ENCODE results near the gene GPAM. TPM values are rescaled to one million over a fixed set of nuclear protein-coding genes. Genes with fewer than 3 reads are reported as not detected.

The GPAM gene
- total RNA-seq, 1 donor from 2014 or later: 15.4 TPM

- Histone ChIP-seq H3K79me2 (ENCODE audit: insufficient read depth, low read length) (no peaks in the 10 kb centered on the region), H2AFZ (ENCODE audit: low read depth, low read length) (no peak overlapping the region), H3K4me1 (ENCODE audit: insufficient read depth, low read length) (peaks cover 4% of the 10 kb centered on the region), H3K27ac (ENCODE audit: low read depth, low read length) (no peak overlapping the region), H3K9me3 (ENCODE audit: insufficient read depth, low read depth, low read length) (no peaks in the 10 kb centered on the region), H3K4me3 (ENCODE audit: insufficient read depth, low read depth, low read length) (no peak overlapping the region), H3K36me3 (ENCODE audit: insufficient read depth, low read length) (no peaks in the 10 kb centered on the region), H3K27me3 (ENCODE audit: insufficient read depth, low read length) (no peaks in the 10 kb centered on the region), H3K9ac (ENCODE audit: low read length) (no peak overlapping the region), H4K20me1 (ENCODE audit: insufficient read depth, low read length) (no peaks in the 10 kb centered on the region), H3K4me2 (ENCODE audit: low read length) (no peak overlapping the region)
- no peak for DNase-seq (ENCODE audit: low read depth)
- Mint-ChIP-seq H3K4me1 (ENCODE audit: low read depth, unreplicated experiment) (no peaks in the 10 kb centered on the region), H3K4me3 (ENCODE audit: unreplicated experiment) (no peak overlapping the region), H3K27ac (ENCODE audit: unreplicated experiment) (no peak overlapping the region), H3K27me3 (ENCODE audit: low read depth, unreplicated experiment) (no peaks in the 10 kb centered on the region), H3K36me3 (ENCODE audit: low read depth, unreplicated experiment) (no peaks in the 10 kb centered on the region), H3K9me3 (ENCODE audit: unreplicated experiment) (no peaks in the 10 kb centered on the region)
- no peak for FAIRE-seq
- TF ChIP-seq EZH2 (IDR thresholded peaks at IDR 0.05; ENCODE audit: insufficient read depth, low read length) (no peak), CTCF (IDR thresholded peaks at IDR 0.05; ENCODE audit: insufficient read depth, low read depth, low read length) (no peak)
Measured at GRCh38 chr10:112217386-112218035, 33.9 kb upstream of the GPAM start.

GRCh38 chr10:112216966-112217365, 33.4 kb upstream of the GPAM start:
- H3K36me3 Mint-ChIP-seq (ENCODE audit: low read depth, unreplicated experiment): no peaks in the 10 kb centered on the region
- FAIRE-seq: no peak
- TF ChIP-seq EZH2 (IDR thresholded peaks at IDR 0.05; ENCODE audit: insufficient read depth, low read length) (no peak), CTCF (IDR thresholded peaks at IDR 0.05; ENCODE audit: insufficient read depth, low read depth, low read length) (no peak)
- no peak for DNase-seq (ENCODE audit: low read depth)
- no peaks in the 10 kb centered on the region for H3K27me3 ChIP-seq (ENCODE audit: insufficient read depth, low read length)
- H3K4me1 ChIP-seq (ENCODE audit: insufficient read depth, low read length): peaks cover 4% of the 10 kb centered on the region
- H3K9ac ChIP-seq (ENCODE audit: low read length): no peak overlapping the region
- H2AFZ ChIP-seq (ENCODE audit: low read depth, low read length): no peak overlapping the region
- no peak overlapping the region for H3K27ac ChIP-seq (ENCODE audit: low read depth, low read length)
- no peaks in the 10 kb centered on the region for H3K79me2 ChIP-seq (ENCODE audit: insufficient read depth, low read length)
- peaks cover under 1% of the 10 kb centered on the region for H3K27me3 Mint-ChIP-seq (ENCODE audit: low read depth, unreplicated experiment)
- H3K4me1 Mint-ChIP-seq (ENCODE audit: low read depth, unreplicated experiment): no peaks in the 10 kb centered on the region
- no peaks in the 10 kb centered on the region for H3K36me3 ChIP-seq (ENCODE audit: insufficient read depth, low read length)
- H3K4me3 Mint-ChIP-seq (ENCODE audit: unreplicated experiment): no peak overlapping the region
- H3K4me3 ChIP-seq (ENCODE audit: insufficient read depth, low read depth, low read length): no peak overlapping the region
- H3K27ac Mint-ChIP-seq (ENCODE audit: unreplicated experiment): no peak overlapping the region
- H3K9me3 Mint-ChIP-seq (ENCODE audit: unreplicated experiment): no peaks in the 10 kb centered on the region
- no peaks in the 10 kb centered on the region for H4K20me1 ChIP-seq (ENCODE audit: insufficient read depth, low read length)
- H3K9me3 ChIP-seq (ENCODE audit: insufficient read depth, low read depth, low read length): no peaks in the 10 kb centered on the region
- H3K4me2 ChIP-seq (ENCODE audit: low read length): no peak overlapping the region

GRCh38 chr10:112216151-112216550, 32.6 kb upstream of the GPAM start:
- no peaks in the 10 kb centered on the region for H3K4me1 Mint-ChIP-seq (ENCODE audit: low read depth, unreplicated experiment)
- peaks cover 4% of the 10 kb centered on the region for H3K4me1 ChIP-seq (ENCODE audit: insufficient read depth, low read length)
- no peak overlapping the region for H3K4me2 ChIP-seq (ENCODE audit: low read length)
- no peaks in the 10 kb centered on the region for H3K9me3 Mint-ChIP-seq (ENCODE audit: unreplicated experiment)
- no peaks in the 10 kb centered on the region for H3K27me3 ChIP-seq (ENCODE audit: insufficient read depth, low read length)
- H3K27ac Mint-ChIP-seq (ENCODE audit: unreplicated experiment): no peak overlapping the region
- H3K9me3 ChIP-seq (ENCODE audit: insufficient read depth, low read depth, low read length): no peaks in the 10 kb centered on the region
- no peaks in the 10 kb centered on the region for H3K36me3 ChIP-seq (ENCODE audit: insufficient read depth, low read length)
- H3K9ac ChIP-seq (ENCODE audit: low read length): no peak overlapping the region
- TF ChIP-seq CTCF (IDR thresholded peaks at IDR 0.05; ENCODE audit: insufficient read depth, low read depth, low read length) (no peak), EZH2 (IDR thresholded peaks at IDR 0.05; ENCODE audit: insufficient read depth, low read length) (no peak)
- peaks cover 7% of the 10 kb centered on the region for H3K27me3 Mint-ChIP-seq (ENCODE audit: low read depth, unreplicated experiment)
- H4K20me1 ChIP-seq (ENCODE audit: insufficient read depth, low read length): no peaks in the 10 kb centered on the region
- no peak overlapping the region for H3K4me3 Mint-ChIP-seq (ENCODE audit: unreplicated experiment)
- no peak overlapping the region for H3K4me3 ChIP-seq (ENCODE audit: insufficient read depth, low read depth, low read length)
- no peak for FAIRE-seq
- DNase-seq (ENCODE audit: low read depth): no peak
- H3K27ac ChIP-seq (ENCODE audit: low read depth, low read length): no peak overlapping the region
- no peak overlapping the region for H2AFZ ChIP-seq (ENCODE audit: low read depth, low read length)
- no peaks in the 10 kb centered on the region for H3K79me2 ChIP-seq (ENCODE audit: insufficient read depth, low read length)
- H3K36me3 Mint-ChIP-seq (ENCODE audit: low read depth, unreplicated experiment): no peaks in the 10 kb centered on the region

Data from astrocyte (in vitro differentiated cells and primary cell).